PFSK-1 (cell line): ENCODE results near the gene TGFB1.

Experiments
- FOXP2 ChIP-seq: optimal IDR thresholded peaks from 2 replicates; pipeline ENCODE3; 2011; ENCODE audit warnings: borderline replicate concordance, control low read depth, inconsistent platforms; ENCODE audit not compliant: insufficient read depth; ENCODE audit errors: extremely low read length, extremely low read depth
- POLR2AphosphoS5 ChIP-seq: IDR thresholded peaks from 2 replicates; pipeline ENCODE4 v1.6.1; 2012; ENCODE audit warnings: low read depth, mild to moderate bottlenecking, control low read depth, low read length, moderate library complexity
- REST ChIP-seq, 2 experiments: IDR thresholded peaks; 2 replicates each; pipeline versions ENCODE4 v1.6.1 to v1.8.0; 2011 to 2012; ENCODE audit warnings: low read depth in 2 of 2, low read length in 2 of 2, control low read depth in 1 of 2, inconsistent platforms in 1 of 2, mild to moderate bottlenecking in 1 of 2, moderate library complexity in 1 of 2; ENCODE audit not compliant: insufficient read depth in 1 of 2
- SIN3A ChIP-seq: IDR thresholded peaks from 2 replicates; pipeline ENCODE4 v1.6.1; 2012; ENCODE audit warnings: mild to moderate bottlenecking, low read length, moderate library complexity, borderline replicate concordance; ENCODE audit not compliant: insufficient read depth
- TAF1 ChIP-seq: IDR thresholded peaks from 2 replicates; pipeline ENCODE4 v1.6.1; 2012; ENCODE audit warnings: low read length, control low read depth, borderline replicate concordance; ENCODE audit not compliant: insufficient read depth

The TGFB1 gene

GRCh38 chr19:41307090-41307875 is 46.4 kb downstream of the TGFB1 start:
- TF ChIP-seq REST (IDR thresholded peaks at IDR 0.05; ENCODE audit: insufficient read depth in 1 of 2, low read depth in 2 of 2, low read length in 2 of 2), result no peak
- no peak for TF ChIP-seq FOXP2
- TF ChIP-seq TAF1, result no peak
- no peak for TF ChIP-seq SIN3A
- TF ChIP-seq POLR2AphosphoS5, result no peak

GRCh38 chr19:41305927-41306793 is 47.6 kb downstream of the TGFB1 start:
- TF ChIP-seq TAF1 (no peak), FOXP2 (no peak), SIN3A (no peak), REST (IDR thresholded peaks at IDR 0.05; ENCODE audit: insufficient read depth in 1 of 2, low read depth in 2 of 2, low read length in 2 of 2) (peak; percentile 48 to 79; a peak in 2 of 4 replicates), POLR2AphosphoS5 (0 out of 2 replicates have a peak, but pooled peaks have one; percentile 25)

GRCh38 chr19:41304706-41305483 is 48.8 kb downstream of the TGFB1 start:
- TF ChIP-seq TAF1 (no peak), SIN3A (no peak), REST (IDR thresholded peaks at IDR 0.05; ENCODE audit: insufficient read depth in 1 of 2, low read depth in 2 of 2, low read length in 2 of 2) (no peak), FOXP2 (no peak), POLR2AphosphoS5 (no peak)

- no peak for TF ChIP-seq FOXP2
- TF ChIP-seq SIN3A, result no peak
- TF ChIP-seq TAF1, result no peak
- no peak for TF ChIP-seq REST (IDR thresholded peaks at IDR 0.05; ENCODE audit: insufficient read depth in 1 of 2, low read depth in 2 of 2, low read length in 2 of 2)
- TF ChIP-seq POLR2AphosphoS5, result no peak
Observed at GRCh38 chr19:41303954-41304353, 49.8 kb downstream of the TGFB1 start.
